Ovary (tissue), 9 donors: ENCODE measurements around the gene SMIM1. TPM values are rescaled to one million over a fixed set of nuclear protein-coding genes. Genes with fewer than 3 reads are reported as not detected.

Experiments used
- DNase-seq, 5 donors: peaks; one replicate each; pipeline ENCODE4 v3.0.0-alpha.2; 2019 to 2020
- H3K27ac ChIP-seq, 2 donors: fragments of 200-600 bp; one replicate each; pipeline versions ENCODE4 v1.5.1 to v1.8.0; 2019 to 2022
- H3K27me3 ChIP-seq: fragments of 200-600 bp; one replicate; pipeline ENCODE4 v1.8.0; 2022
- H3K36me3 ChIP-seq: fragments of 200-600 bp; sonication (generic); one replicate; pipeline ENCODE4 v1.5.1; 2019
- H3K4me1 ChIP-seq: one replicate; pipeline ENCODE4 v1.8.1; 2013; ENCODE audit warnings: mild to moderate bottlenecking, moderate library complexity; ENCODE audit not compliant: insufficient read depth
- H3K4me3 ChIP-seq: fragments of 200-600 bp; sonication (generic); one replicate; pipeline ENCODE4 v1.5.1; 2017
- H3K9me3 ChIP-seq, 2 donors: fragments of 200-600 bp in 1 of 2; sonication (generic) in 1 of 2; one replicate each; pipeline versions ENCODE4 v1.5.1 to v1.8.1; 2013 to 2019; ENCODE audit warnings: mild to moderate bottlenecking in 1 of 2, moderate library complexity in 1 of 2
- EP300 ChIP-seq: sonication (generic); formaldehyde crosslinking; IDR thresholded peaks from one replicate; pipeline ENCODE4 v1.6.1; 2017; ENCODE audit warnings: antibody characterized with exemption
- POLR2A ChIP-seq: fragments of 450-650 bp; IDR thresholded peaks from one replicate; pipeline ENCODE4 v1.6.1; 2017; ENCODE audit warnings: antibody characterized with exemption, mild to moderate bottlenecking, moderate library complexity
- WGBS, 3 donors: extraction: QIAGEN DNeasy Blood & Tissue Kit in 1 of 3; methylation state at CpG; one replicate each; pipeline versions ENCODE4 v1.1.5 to v1.1.7; 2013 to 2017; 5-methylcytosine and 5-hydroxymethylcytosine counted together
- intact Hi-C, 4 donors: fragments of 100-400 bp; cut with DNase I; formaldehyde crosslinking; loops; one replicate each; pipeline versions ENCODE4 v1.11.0 to v1.15.1; 2022 to 2023
- polyA plus RNA-seq, 2 donors: library from polyadenylated mRNA; stranded (reverse); fragments of 200-250 nt in 1 of 2; fragments of 350-450 nt in 1 of 2; fragmentation: Illumina TruSeq in 1 of 2; extraction: RNeasy Lipid Tissue Mini Kit (QIAGEN cat#74804) in 1 of 2; gene quantifications; one replicate each; pipeline ENCODE4 v1.2.3, GENCODE V29; 2013 to 2014
- total RNA-seq, 7 donors: library from RNA; depleted of rRNA in 2 of 7; stranded (reverse); fragments of >200 nt in 2 of 7; fragmentation: NEBNext Ultra II Directional in 3 of 7; extraction: Animal tissue kit (Norgen Biotek cat#: 25700) in 3 of 7; gene quantifications; one replicate each; pipeline versions ENCODE4 v1.1.0 to v1.2.4, GENCODE V29; 2016 to 2023
- TF ChIP-seq, protein P1 (sequence below), 3 donors: fragments of 450-650 bp in 2 of 3; fragments of 200-600 bp in 1 of 3; IDR thresholded peaks; one replicate each; pipeline versions ENCODE4 v1.5.1 to v1.8.0; 2016 to 2022; ENCODE audit warnings: antibody characterized with exemption in 3 of 3, mild to moderate bottlenecking in 1 of 3
- donor health status: DM: no; HTN: no; CAD: no; lungs with moderate emphysema.
- donor health status: DM: no; HTN: no; CAD: no.
- donor health status: Bipolar disorder and iron deficiency.
- donor health status: DM: yes; HTN: yes; CAD: no.
- donor health status: DM: no; HTN: no; CAD: no.
- donor health status: DM: yes; HTN: yes; CAD: no.

Gene SMIM1
- total and polyA plus RNA-seq, 9 donors = 7.1 to 22.1 (median 18.7) TPM; not detected in 1

DNA sequence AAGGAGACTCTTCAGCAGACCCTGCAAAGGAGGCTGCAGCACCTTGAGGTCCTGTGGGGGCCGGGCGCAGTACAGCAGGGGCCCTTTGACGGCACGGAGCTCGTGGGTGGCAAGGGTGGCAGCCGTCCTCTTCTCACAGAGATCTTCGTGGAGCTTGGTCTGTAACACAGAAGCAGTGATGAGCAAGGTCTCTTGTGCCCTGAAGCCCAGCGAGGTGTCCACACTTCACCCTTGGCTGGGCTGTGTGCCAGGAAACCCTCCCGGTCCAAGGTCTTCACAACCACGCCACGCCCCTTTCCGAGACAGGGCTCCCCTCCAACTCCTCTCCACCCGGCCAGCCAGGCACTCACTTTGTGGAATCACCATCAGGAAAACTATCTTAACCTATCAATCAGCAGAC is 12.5 kb downstream of the SMIM1 start:
- peak in 4 of 5 donors; percentile 51 to 74 (median 62) for DNase-seq
- Histone ChIP-seq H3K9me3 (no peaks in the 10 kb centered on the region), H3K36me3 (no peaks in the 10 kb centered on the region), H3K4me3 (no peak overlapping the region), H3K4me1 (no peaks in the 10 kb centered on the region), H3K27ac (no peak overlapping the region), H3K27me3 (no peaks in the 10 kb centered on the region)
- intact Hi-C loops = no loop called here
- no peak for TF ChIP-seq EP300
- TF ChIP-seq, protein P1, sequence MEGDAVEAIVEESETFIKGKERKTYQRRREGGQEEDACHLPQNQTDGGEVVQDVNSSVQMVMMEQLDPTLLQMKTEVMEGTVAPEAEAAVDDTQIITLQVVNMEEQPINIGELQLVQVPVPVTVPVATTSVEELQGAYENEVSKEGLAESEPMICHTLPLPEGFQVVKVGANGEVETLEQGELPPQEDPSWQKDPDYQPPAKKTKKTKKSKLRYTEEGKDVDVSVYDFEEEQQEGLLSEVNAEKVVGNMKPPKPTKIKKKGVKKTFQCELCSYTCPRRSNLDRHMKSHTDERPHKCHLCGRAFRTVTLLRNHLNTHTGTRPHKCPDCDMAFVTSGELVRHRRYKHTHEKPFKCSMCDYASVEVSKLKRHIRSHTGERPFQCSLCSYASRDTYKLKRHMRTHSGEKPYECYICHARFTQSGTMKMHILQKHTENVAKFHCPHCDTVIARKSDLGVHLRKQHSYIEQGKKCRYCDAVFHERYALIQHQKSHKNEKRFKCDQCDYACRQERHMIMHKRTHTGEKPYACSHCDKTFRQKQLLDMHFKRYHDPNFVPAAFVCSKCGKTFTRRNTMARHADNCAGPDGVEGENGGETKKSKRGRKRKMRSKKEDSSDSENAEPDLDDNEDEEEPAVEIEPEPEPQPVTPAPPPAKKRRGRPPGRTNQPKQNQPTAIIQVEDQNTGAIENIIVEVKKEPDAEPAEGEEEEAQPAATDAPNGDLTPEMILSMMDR (IDR thresholded peaks at IDR 0.05) = no peak
- no peak for TF ChIP-seq POLR2A
- WGBS, 3 donors = 54 to 63% (median 60%) methylated on average over 13 of the region's 13 CpGs

DNA sequence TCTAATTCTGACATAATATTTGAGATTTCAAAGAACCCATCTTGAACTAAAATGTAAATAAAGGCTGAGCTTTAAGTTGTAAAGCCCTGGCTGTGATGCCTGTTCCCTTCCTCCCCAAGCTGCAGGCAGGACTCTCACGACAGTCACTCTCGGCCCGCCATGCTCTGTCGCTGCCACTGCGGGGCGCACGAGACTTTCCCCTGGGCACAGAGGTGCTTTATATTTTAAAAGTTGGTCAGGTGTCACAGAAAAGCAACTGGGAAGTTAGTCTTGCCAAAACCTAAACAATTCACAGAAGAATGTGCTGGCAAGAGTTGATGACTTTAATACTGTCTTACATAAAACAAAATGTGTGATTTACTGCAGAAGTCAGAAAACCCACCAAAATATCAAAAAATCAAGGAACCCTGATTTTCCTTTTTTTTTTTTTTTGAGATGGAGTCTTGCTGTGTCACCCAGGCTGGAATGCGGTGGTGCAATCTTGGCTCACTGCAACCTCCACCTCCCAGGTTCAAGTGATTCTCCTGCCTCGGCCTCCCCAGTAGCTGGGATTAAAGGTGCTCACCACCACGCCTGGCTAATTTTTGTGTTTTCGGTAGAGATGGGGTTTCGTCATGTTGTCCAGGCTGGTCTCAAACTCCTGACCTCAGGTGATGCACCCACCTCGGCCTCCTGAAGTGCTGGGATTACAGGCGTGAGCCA is 13.1 kb downstream of the SMIM1 start:
- 73 to 83% (median 81%) methylated on average over 14 of the region's 14 CpGs for WGBS, 3 donors
- no peak for TF ChIP-seq EP300
- TF ChIP-seq POLR2A = no peak
- TF ChIP-seq, protein P1 (IDR thresholded peaks at IDR 0.05) = no peak
- no peak overlapping the region for H3K4me3 ChIP-seq
- H3K27ac ChIP-seq = no peak overlapping the region
- no peaks in the 10 kb centered on the region for H3K36me3 ChIP-seq
- intact Hi-C loops = no loop called here
- DNase-seq = no peak
- no peaks in the 10 kb centered on the region for H3K9me3 ChIP-seq
- no peaks in the 10 kb centered on the region for H3K27me3 ChIP-seq
- peaks cover 2% of the 10 kb centered on the region for H3K4me1 ChIP-seq

DNA sequence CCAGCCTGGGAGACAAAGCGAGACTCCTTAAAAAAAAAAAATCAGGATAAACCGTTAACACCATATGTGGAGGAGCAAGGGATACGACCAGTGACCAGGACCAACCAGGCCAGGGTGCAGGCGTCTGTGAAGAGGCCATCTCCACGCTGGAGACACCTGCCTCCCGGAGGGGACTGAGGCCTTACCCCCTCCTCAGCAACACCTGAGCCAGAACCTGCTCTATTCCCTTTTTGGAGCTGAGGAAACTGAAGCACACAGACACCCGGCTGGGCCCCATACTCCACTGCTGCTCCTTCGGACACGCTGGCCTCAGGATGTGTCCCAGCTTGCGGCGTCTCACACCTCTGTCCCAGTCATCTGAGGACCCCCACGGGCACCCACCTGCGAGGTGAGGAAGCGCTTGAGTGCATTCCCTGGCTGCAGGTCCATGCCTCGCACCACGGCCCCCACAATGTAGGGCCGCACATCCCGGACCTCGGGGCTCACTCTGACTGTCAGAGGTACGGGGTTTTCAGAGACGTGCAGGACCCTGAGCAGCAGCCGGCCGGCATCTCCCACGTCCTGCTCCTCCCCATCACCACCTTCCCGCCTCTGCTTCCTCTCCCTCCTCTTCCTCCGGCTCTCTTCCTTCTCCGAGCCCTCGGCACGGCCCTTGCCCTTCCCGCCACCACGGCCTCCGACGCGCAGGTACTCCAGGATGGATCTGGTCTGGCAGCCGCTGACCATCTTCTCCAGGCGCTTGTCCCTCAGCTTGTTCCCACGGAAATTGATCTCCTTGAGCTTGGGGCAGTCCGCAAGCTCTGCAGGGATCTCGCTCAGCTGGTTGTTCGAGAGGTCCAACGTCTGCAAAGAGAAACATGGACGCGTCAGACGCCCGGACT is 14.2 kb downstream of the SMIM1 start:
- peaks cover 3% of the 10 kb centered on the region for H3K4me1 ChIP-seq
- TF ChIP-seq, protein P1 (IDR thresholded peaks at IDR 0.05) = no peak
- no peak for TF ChIP-seq POLR2A
- no peak for TF ChIP-seq EP300
- no peaks in the 10 kb centered on the region for H3K36me3 ChIP-seq
- no peak for DNase-seq
- intact Hi-C loops = no loop called here
- no peak overlapping the region for H3K4me3 ChIP-seq
- 84 to 88% (median 86%) methylated on average over 45 of the region's 45 CpGs for WGBS, 3 donors
- H3K27me3 ChIP-seq = no peaks in the 10 kb centered on the region
- H3K9me3 ChIP-seq = no peaks in the 10 kb centered on the region
- no peak overlapping the region for H3K27ac ChIP-seq

DNA sequence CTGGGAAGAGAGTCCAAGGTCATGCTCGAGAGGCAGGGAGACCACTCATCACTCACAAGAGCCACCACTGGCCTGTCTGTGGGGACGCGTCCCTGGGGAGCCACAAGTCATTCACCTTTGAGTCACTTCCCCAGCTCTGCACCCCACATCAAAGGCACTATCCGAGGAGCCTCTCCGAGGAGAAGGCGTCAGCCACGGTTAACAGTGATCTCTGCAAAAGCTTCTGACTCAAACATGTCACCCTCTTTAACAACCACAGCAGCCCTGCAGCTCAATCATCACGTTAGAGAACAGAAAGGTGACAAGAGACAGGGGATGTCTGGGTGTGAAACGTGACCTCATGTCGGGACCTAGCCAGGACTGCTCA is 14.8 kb downstream of the SMIM1 start:
- 76 to 81% (median 77%) methylated on average over 10 of the region's 10 CpGs for WGBS, 3 donors
- Histone ChIP-seq H3K27ac (no peak overlapping the region), H3K27me3 (no peaks in the 10 kb centered on the region), H3K4me3 (no peak overlapping the region), H3K9me3 (no peaks in the 10 kb centered on the region), H3K36me3 (no peaks in the 10 kb centered on the region), H3K4me1 (peaks cover 3% of the 10 kb centered on the region)
- TF ChIP-seq, protein P1 (IDR thresholded peaks at IDR 0.05) = no peak
- no peak for TF ChIP-seq EP300
- no peak for TF ChIP-seq POLR2A
- intact Hi-C loops = no loop called here
- DNase-seq = no peak
